Peyer's patch (tissue), 4 donors: ENCODE measurements around the gene KRT9. TPM values are rescaled to one million over a fixed set of nuclear protein-coding genes. Genes with fewer than 3 reads are reported as not detected.

Experiments
- DNase-seq, 3 donors: peaks; one replicate each; pipeline ENCODE4 v3.0.0-alpha.2; 2017 to 2019
- H3K27ac ChIP-seq, 4 donors: fragments of 200-600 bp; sonication (generic); one replicate each; pipeline ENCODE4 v1.5.1; 2016 to 2019
- H3K27me3 ChIP-seq, 2 donors: fragments of 200-600 bp; sonication (generic); one replicate each; pipeline ENCODE4 v1.5.1; 2019
- H3K36me3 ChIP-seq, 3 donors: fragments of 200-600 bp; sonication (generic); one replicate each; pipeline ENCODE4 v1.5.1; 2016 to 2019
- H3K4me1 ChIP-seq, 4 donors: fragments of 200-600 bp; sonication (generic); one replicate each; pipeline ENCODE4 v1.5.1; 2016 to 2019
- H3K4me3 ChIP-seq, 4 donors: fragments of 200-600 bp; sonication (generic); 1 replicate in 3 of 4; 2 replicates in 1 of 4; pipeline ENCODE4 v1.5.1; 2016 to 2019; ENCODE audit warnings: mild to moderate bottlenecking in 1 of 4
- H3K9me3 ChIP-seq, 4 donors: fragments of 200-600 bp; sonication (generic); one replicate each; pipeline ENCODE4 v1.5.1; 2016 to 2019; ENCODE audit warnings: mild to moderate bottlenecking in 1 of 4
- CTCF ChIP-seq, 6 experiments: fragments of 450-650 bp in 4 of 6; fragments of 200-600 bp in 2 of 6; sonication (generic) in 1 of 6; IDR thresholded peaks; one replicate each; pipeline ENCODE4 v1.5.1; 2017 to 2019; ENCODE audit warnings: antibody characterized with exemption in 6 of 6, mild to moderate bottlenecking in 3 of 6, moderate library complexity in 1 of 6
- POLR2A ChIP-seq, 2 donors: fragments of 450-650 bp; IDR thresholded peaks; one replicate each; pipeline ENCODE4 v1.5.1; 2017; ENCODE audit warnings: antibody characterized with exemption in 2 of 2, mild to moderate bottlenecking in 2 of 2, moderate library complexity in 2 of 2
- total RNA-seq, 4 donors: library from RNA; depleted of rRNA; stranded (reverse); fragments of >200 nt; gene quantifications; one replicate each; pipeline ENCODE4 v1.1.0, GENCODE V29; 2016

KRT9 gene
- total RNA-seq, 4 donors from 2014 or later = not detected

GRCh38 chr17:41537990-41538389 lies 33.9 kb downstream of the KRT9 start:
- Histone ChIP-seq H3K4me3 (no peak overlapping the region), H3K9me3 (no peaks in the 10 kb centered on the region), H3K4me1 (peaks cover 0 to 6% (median 2%) of the 10 kb centered on the region in 4 donors), H3K36me3 (no peaks in the 10 kb centered on the region), H3K27ac (no peak overlapping the region), H3K27me3 (no peaks in the 10 kb centered on the region)
- no peak for DNase-seq
- no peak for TF ChIP-seq POLR2A (IDR thresholded peaks at IDR 0.05)
- TF ChIP-seq CTCF (IDR thresholded peaks at IDR 0.05) = no peak

GRCh38 chr17:41537614-41537954 lies 34.3 kb downstream of the KRT9 start:
- Histone ChIP-seq H3K9me3 (no peaks in the 10 kb centered on the region), H3K27ac (no peak overlapping the region), H3K36me3 (no peaks in the 10 kb centered on the region), H3K4me3 (no peak overlapping the region), H3K4me1 (peaks cover 0 to 6% (median under 1%) of the 10 kb centered on the region in 4 donors), H3K27me3 (no peaks in the 10 kb centered on the region)
- TF ChIP-seq CTCF (IDR thresholded peaks at IDR 0.05) = no peak
- TF ChIP-seq POLR2A (IDR thresholded peaks at IDR 0.05) = no peak
- no peak for DNase-seq

- H3K27ac ChIP-seq = no peak overlapping the region
Measured at GRCh38 chr17:41536741-41537613, 34.9 kb downstream of the KRT9 start.

GRCh38 chr17:41535764-41536481 lies 35.9 kb downstream of the KRT9 start:
- H3K4me1 ChIP-seq = peaks cover 0 to 6% (median 2%) of the 10 kb centered on the region in 4 donors
- H3K4me3 ChIP-seq = no peak overlapping the region
- peak in 2 of 3 donors; percentile 65 to 69 for DNase-seq
- no peaks in the 10 kb centered on the region for H3K36me3 ChIP-seq
- H3K9me3 ChIP-seq = no peaks in the 10 kb centered on the region
- H3K27ac ChIP-seq = no peak overlapping the region
- H3K27me3 ChIP-seq = no peaks in the 10 kb centered on the region
- TF ChIP-seq CTCF (IDR thresholded peaks at IDR 0.05) = no peak
- no peak for TF ChIP-seq POLR2A (IDR thresholded peaks at IDR 0.05)

More at GRCh38 chr17:41536741-41537613, 34.9 kb downstream of the KRT9 start:
- DNase-seq = no peak
- no peaks in the 10 kb centered on the region for H3K36me3 ChIP-seq
- H3K9me3 ChIP-seq = no peaks in the 10 kb centered on the region
- H3K27me3 ChIP-seq = no peaks in the 10 kb centered on the region
- H3K4me3 ChIP-seq = no peak overlapping the region
- TF ChIP-seq CTCF (IDR thresholded peaks at IDR 0.05) (no peak), POLR2A (IDR thresholded peaks at IDR 0.05) (no peak)
- H3K4me1 ChIP-seq = peaks cover 0 to 6% (median 0%) of the 10 kb centered on the region in 4 donors

GRCh38 chr17:41534899-41535546 lies 36.8 kb downstream of the KRT9 start:
- no peak overlapping the region for H3K27ac ChIP-seq

More at GRCh38 chr17:41534899-41535546, 36.8 kb downstream of the KRT9 start:
- peaks cover 0 to 9% (median 0%) of the 10 kb centered on the region in 4 donors for H3K4me1 ChIP-seq
- no peaks in the 10 kb centered on the region for H3K36me3 ChIP-seq
- TF ChIP-seq CTCF (IDR thresholded peaks at IDR 0.05) (no peak), POLR2A (IDR thresholded peaks at IDR 0.05) (no peak)
- no peaks in the 10 kb centered on the region for H3K27me3 ChIP-seq
- peak in 1 of 3 donors; percentile 34 for DNase-seq
- no peaks in the 10 kb centered on the region for H3K9me3 ChIP-seq
- no peak overlapping the region for H3K4me3 ChIP-seq
